ENCODE measurements around the gene SYT6. TPM values are rescaled to one million over a fixed set of nuclear protein-coding genes. Genes with fewer than 3 reads are reported as not detected.

The SYT6 gene
- total RNA-seq, 1 experiment from 2014 or later, result 77.2 TPM

DNA sequence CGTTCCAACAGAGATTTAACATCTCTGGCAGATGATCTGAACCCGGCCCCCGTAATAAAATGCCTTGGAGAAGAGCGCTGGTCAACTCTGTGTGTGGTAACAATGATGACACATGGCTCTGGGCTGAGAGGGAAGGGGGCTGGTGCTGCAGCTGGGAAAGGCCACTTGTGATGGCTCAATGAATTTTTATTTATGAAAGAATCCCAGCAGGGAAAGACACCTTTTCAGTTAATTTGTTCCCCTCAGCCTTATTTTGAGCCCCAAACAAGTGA is 59.4 kb downstream of the SYT6 start:
- no peak overlapping the region for H3K4me2 ChIP-seq (ENCODE audit: insufficient read depth, insufficient read length, low read length)
- no peak overlapping the region for H2BK12ac ChIP-seq (ENCODE audit: insufficient read length, low read depth, low read length)
- H3K56ac ChIP-seq (ENCODE audit: insufficient read length, low read depth, low read length), result no peak overlapping the region
- H3K23me2 ChIP-seq (ENCODE audit: insufficient read length, low read depth, low read length, poor library complexity, severe bottlenecking), result no peaks in the 10 kb centered on the region
- no peak overlapping the region for H3K27ac ChIP-seq (ENCODE audit: insufficient read length, low read depth, low read length)
- H2BK120ac ChIP-seq (ENCODE audit: low read depth, low read length, poor library complexity, severe bottlenecking), result no peak overlapping the region
- Mint-ChIP-seq H3K9me3 (no peaks in the 10 kb centered on the region), H3K4me1 (peaks cover 47 to 49% of the 10 kb centered on the region in 2 experiments), H3K4me3 (no peak overlapping the region), H3K27me3 (ENCODE audit: low read depth) (no peaks in the 10 kb centered on the region), H3K36me3 (ENCODE audit: insufficient read depth in 1 of 3, low read depth in 3 of 3) (peaks cover 60 to 99% (median 98%) of the 10 kb centered on the region in 3 experiments), H3K27ac (peak overlapping the region in 2 of 3 experiments; percentile 38 to 39; a peak in 3 of 7 replicates)
- H2BK5ac ChIP-seq (ENCODE audit: insufficient read length, low read length), result no peak overlapping the region
- no peak overlapping the region for H3K4ac ChIP-seq (ENCODE audit: low read depth, low read length)
- peaks cover 2% of the 10 kb centered on the region for H3K4me1 ChIP-seq (ENCODE audit: insufficient read depth, low read length)
- H2BK20ac ChIP-seq (ENCODE audit: low read depth, low read length, poor library complexity, severe bottlenecking), result no peak overlapping the region
- H4K91ac ChIP-seq (ENCODE audit: insufficient read length, low read depth, low read length), result no peak overlapping the region
- no peak overlapping the region for H3K18ac ChIP-seq (ENCODE audit: insufficient read length, low read depth, low read length)
- no CpG with 5 or more reads among the region's 4 CpGs for WGBS (ENCODE audit: extremely low coverage, insufficient read length, low lambda C conversion rate)
- H4K20me1 ChIP-seq (ENCODE audit: control insufficient read depth, insufficient read depth, insufficient read length), result no peaks in the 10 kb centered on the region
- no peak overlapping the region for H2AFZ ChIP-seq (ENCODE audit: low read length)
- no peaks in the 10 kb centered on the region for H3K79me1 ChIP-seq (ENCODE audit: insufficient read depth, low read depth, low read length, poor library complexity, severe bottlenecking)
- H3T11ph ChIP-seq (ENCODE audit: low read length), result no peak overlapping the region
- DNase-seq, result no peak
- H3K14ac ChIP-seq (ENCODE audit: insufficient read depth, low read length), result no peak overlapping the region
- no peak overlapping the region for H4K5ac ChIP-seq (ENCODE audit: insufficient read length, low read depth, low read length)
- no peak for TF ChIP-seq CTCF (conservative IDR thresholded peaks at IDR 0.05)
- H2BK15ac ChIP-seq (ENCODE audit: low read depth, low read length), result no peak overlapping the region
- no peaks in the 10 kb centered on the region for H3K79me2 ChIP-seq (ENCODE audit: insufficient read depth, low read length)
- H3K27me3 ChIP-seq (ENCODE audit: insufficient read depth, low read length), result no peaks in the 10 kb centered on the region
- H4K8ac ChIP-seq (replicated peaks; ENCODE audit: insufficient read length, low read depth, low read length), result no peak overlapping the region
- no peak overlapping the region for H3K23ac ChIP-seq (ENCODE audit: insufficient read length, low read depth, low read length)
- no peaks in the 10 kb centered on the region for H3K9me3 ChIP-seq (ENCODE audit: control insufficient read depth, low read depth, low read length)
- no peak overlapping the region for H2AK5ac ChIP-seq (ENCODE audit: insufficient read length, low read length)
- no peak overlapping the region for H3K9ac ChIP-seq (ENCODE audit: extremely low read depth, insufficient read length, low read length)
